H1 (cell line): ENCODE data around the gene SLC6A7. TPM values are rescaled to one million over a fixed set of nuclear protein-coding genes. Genes with fewer than 3 reads are reported as not detected.

Experiments used
- MAFK ChIP-seq: IDR thresholded peaks from 2 replicates; pipeline ENCODE4 v1.6.1; 2012; ENCODE audit warnings: low read depth, mild to moderate bottlenecking, improper control_type of control experiment, low read length
- POLR2A ChIP-seq, 2 experiments: IDR thresholded peaks; 1 replicate in 1 of 2; 2 replicates in 1 of 2; pipeline ENCODE4 v1.6.1; 2011; ENCODE audit warnings: low read depth in 2 of 2, low read length in 2 of 2, mild to moderate bottlenecking in 2 of 2; ENCODE audit errors: control extremely low read depth in 1 of 2
- POU5F1 ChIP-seq: IDR thresholded peaks from 2 replicates; pipeline ENCODE4 v1.6.1; 2011; ENCODE audit warnings: low read depth, mild to moderate bottlenecking, low read length, moderate library complexity
- polyA plus RNA-seq, 7 experiments: library from polyadenylated mRNA; depleted of rRNA in 3 of 7; stranded (reverse) in 5 of 7; unstranded in 2 of 7; fragments of >200 nt in 5 of 7; fragments of 200-250 nt in 2 of 7; gene quantifications; 1 replicate in 5 of 7; 2 replicates in 1 of 7; 4 replicates in 1 of 7; pipeline versions ENCODE4 v1.2.1 to v1.2.3, GENCODE V29; 2011 to 2013; ENCODE audit warnings: missing spikeins in 2 of 7, mixed read lengths in 2 of 7
- total RNA-seq: library from RNA; stranded (reverse); fragmentation: NEBNext Ultra II Directional; extraction: Animal tissue kit (Norgen Biotek cat#: 25700); gene quantifications from 2 replicates; pipeline ENCODE4 v1.2.1, GENCODE V29; 2021
- TF ChIP-seq, protein P1 (sequence below): IDR thresholded peaks from 2 replicates; pipeline ENCODE4 v1.6.1; 2012; ENCODE audit warnings: inconsistent platforms

The SLC6A7 gene
- total and polyA plus RNA-seq, 2 of the 8 experiments (the other 6 are each of a cell fraction or from before 2014, with no cell fraction given), result 0.07 to 0.12 TPM

GRCh38 chr5:150255659-150256409 is 66.0 kb downstream of the SLC6A7 start (continued):
- TF ChIP-seq POU5F1 (no peak), MAFK (no peak), POLR2A (IDR thresholded peaks at IDR 0.05; ENCODE audit: control extremely low read depth in 1 of 2, low read depth in 2 of 2, low read length in 2 of 2) (no peak)
- TF ChIP-seq, protein P1, sequence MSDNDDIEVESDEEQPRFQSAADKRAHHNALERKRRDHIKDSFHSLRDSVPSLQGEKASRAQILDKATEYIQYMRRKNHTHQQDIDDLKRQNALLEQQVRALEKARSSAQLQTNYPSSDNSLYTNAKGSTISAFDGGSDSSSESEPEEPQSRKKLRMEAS, result no peak
